ENCODE measurements around the gene ELMOD3. TPM values are rescaled to one million over a fixed set of nuclear protein-coding genes. Genes with fewer than 3 reads are reported as not detected.
"Not testable (repeated sequence)": the region's sequence is repeated elsewhere in the genome, so short reads cannot be mapped to it uniquely, and the experiment has no call there.

The ELMOD3 gene
- total and polyA plus RNA-seq, 10 donors = 14.4 to 38.0 (median 24.2) TPM

DNA sequence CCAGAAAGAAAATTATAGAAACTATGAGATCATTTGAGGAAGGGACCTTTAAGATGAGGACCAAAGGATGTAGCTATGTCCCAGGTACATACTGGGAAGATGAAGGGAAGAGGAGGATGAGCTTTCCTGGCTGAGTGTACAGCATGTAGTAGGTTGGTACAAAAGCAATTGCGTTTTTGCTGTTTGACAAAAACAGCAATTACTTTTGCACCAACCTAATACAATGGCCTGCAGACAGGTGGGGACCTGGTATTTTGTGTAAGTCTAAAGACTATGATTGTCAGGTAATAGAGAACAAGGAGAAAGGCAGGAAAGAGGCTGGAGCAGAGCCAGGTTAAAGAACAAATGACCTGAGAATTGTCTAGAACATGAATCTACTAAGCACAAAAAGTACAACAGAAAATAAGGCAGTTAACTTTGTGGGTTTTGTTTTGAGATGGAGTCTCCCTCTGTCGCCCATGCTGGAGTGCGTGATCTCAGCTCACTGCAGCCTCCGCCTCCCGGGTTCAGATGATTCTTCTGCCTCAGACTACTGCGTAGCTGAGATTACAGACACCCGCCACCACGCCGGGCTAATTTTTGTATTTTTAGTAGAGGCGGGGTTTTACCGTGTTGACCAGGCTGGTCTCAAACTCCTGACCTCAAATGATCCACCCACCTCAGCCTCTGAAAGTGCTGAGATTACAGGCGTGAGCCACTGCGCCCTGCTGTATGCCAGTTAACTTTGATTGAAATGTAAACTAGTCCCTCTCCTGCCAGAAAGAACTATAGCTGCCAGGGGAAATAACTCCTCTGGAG is 23.5 kb upstream of the ELMOD3 start:
- H3K36me3 ChIP-seq = peaks cover 0 to 5% (median 0%) of the 10 kb centered on the region in 6 donors
- intact Hi-C loops (cut with DNase I; ENCODE audit: low total_unique reads) = no loop called here
- H3K9me3 ChIP-seq = no peaks in the 10 kb centered on the region
- WGBS, 5 donors = 66 to 85% (median 75%) methylated on average over 13 of the region's 13 CpGs
- no peak overlapping the region for H3K4me3 ChIP-seq
- no peaks in the 10 kb centered on the region for H3K27me3 ChIP-seq (replicated peaks in 1 of 7)
- no peak overlapping the region for H3K27ac ChIP-seq
- no peak for DNase-seq
- H3K4me1 ChIP-seq = peaks cover 0 to 28% (median 16%) of the 10 kb centered on the region in 6 donors
- TF ChIP-seq POLR2A (IDR thresholded peaks at IDR 0.05) = no peak
- TF ChIP-seq POLR2AphosphoS5 (IDR thresholded peaks at IDR 0.05) = no peak
- TF ChIP-seq, protein P1, sequence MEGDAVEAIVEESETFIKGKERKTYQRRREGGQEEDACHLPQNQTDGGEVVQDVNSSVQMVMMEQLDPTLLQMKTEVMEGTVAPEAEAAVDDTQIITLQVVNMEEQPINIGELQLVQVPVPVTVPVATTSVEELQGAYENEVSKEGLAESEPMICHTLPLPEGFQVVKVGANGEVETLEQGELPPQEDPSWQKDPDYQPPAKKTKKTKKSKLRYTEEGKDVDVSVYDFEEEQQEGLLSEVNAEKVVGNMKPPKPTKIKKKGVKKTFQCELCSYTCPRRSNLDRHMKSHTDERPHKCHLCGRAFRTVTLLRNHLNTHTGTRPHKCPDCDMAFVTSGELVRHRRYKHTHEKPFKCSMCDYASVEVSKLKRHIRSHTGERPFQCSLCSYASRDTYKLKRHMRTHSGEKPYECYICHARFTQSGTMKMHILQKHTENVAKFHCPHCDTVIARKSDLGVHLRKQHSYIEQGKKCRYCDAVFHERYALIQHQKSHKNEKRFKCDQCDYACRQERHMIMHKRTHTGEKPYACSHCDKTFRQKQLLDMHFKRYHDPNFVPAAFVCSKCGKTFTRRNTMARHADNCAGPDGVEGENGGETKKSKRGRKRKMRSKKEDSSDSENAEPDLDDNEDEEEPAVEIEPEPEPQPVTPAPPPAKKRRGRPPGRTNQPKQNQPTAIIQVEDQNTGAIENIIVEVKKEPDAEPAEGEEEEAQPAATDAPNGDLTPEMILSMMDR (IDR thresholded peaks at IDR 0.05 in 8 of 11, conservative IDR thresholded peaks at IDR 0.05 in 3 of 11) = no peak

DNA sequence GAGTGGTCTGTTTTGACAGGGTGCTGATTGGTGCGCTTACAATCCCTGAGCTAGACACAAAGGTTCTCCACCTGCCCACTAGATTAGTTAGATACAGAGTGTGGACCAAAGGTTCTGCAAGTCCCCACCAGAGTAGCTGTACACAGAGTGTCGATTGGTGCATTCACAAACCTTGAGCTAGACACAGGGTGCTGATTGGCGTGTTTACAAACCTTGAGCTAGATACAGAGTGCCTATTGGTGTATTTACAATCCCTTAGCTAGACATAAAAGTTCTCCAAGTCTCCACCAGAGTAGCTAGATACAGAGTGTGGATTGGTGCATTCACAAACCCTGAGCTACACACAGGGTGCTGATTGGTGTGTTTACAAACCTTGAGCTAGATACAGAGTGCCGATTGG is 20.7 kb upstream of the ELMOD3 start:
- DNase-seq; H3K4me3 ChIP-seq; H3K27ac ChIP-seq; H3K4me1 ChIP-seq; H3K36me3 ChIP-seq; intact Hi-C loops (cut with DNase I; ENCODE audit: low total_unique reads); H3K27me3 ChIP-seq (replicated peaks in 1 of 7); H3K9me3 ChIP-seq: not testable (repeated sequence)
- WGBS, 5 donors = 87 to 97% (median 94%) methylated on average over 3 to 4 of the region's 4 CpGs

GRCh38 chr2:85334928-85335327 is 19.6 kb upstream of the ELMOD3 start:
- no peak for DNase-seq
- Histone ChIP-seq H3K9me3 (no peaks in the 10 kb centered on the region), H3K4me1 (no peaks in the 10 kb centered on the region), H3K4me3 (no peak overlapping the region), H3K27ac (no peak overlapping the region), H3K27me3 (replicated peaks in 1 of 7) (peaks cover 0 to 4% (median 0%) of the 10 kb centered on the region in 7 donors), H3K36me3 (no peaks in the 10 kb centered on the region)
- no peak for TF ChIP-seq POLR2A (IDR thresholded peaks at IDR 0.05)
- TF ChIP-seq, protein P1 (IDR thresholded peaks at IDR 0.05 in 8 of 11, conservative IDR thresholded peaks at IDR 0.05 in 3 of 11) = no peak
- TF ChIP-seq POLR2AphosphoS5 (IDR thresholded peaks at IDR 0.05) = no peak
- intact Hi-C loops (cut with DNase I; ENCODE audit: low total_unique reads) = no loop called here
- WGBS, 5 donors = 46 to 72% (median 50%) methylated on average over 2 of the region's 2 CpGs

GRCh38 chr2:85340034-85340892 is 14.3 kb upstream of the ELMOD3 start:
- 71 to 79% (median 76%) methylated on average over 13 of the region's 13 CpGs for WGBS, 5 donors
- Histone ChIP-seq H3K4me1 (no peaks in the 10 kb centered on the region), H3K27ac (no peak overlapping the region), H3K9me3 (no peaks in the 10 kb centered on the region), H3K4me3 (no peak overlapping the region), H3K27me3 (replicated peaks in 1 of 7) (peaks cover 0 to 4% (median 0%) of the 10 kb centered on the region in 7 donors), H3K36me3 (peaks cover 0 to 39% (median 18%) of the 10 kb centered on the region in 6 donors)
- no peak for DNase-seq
- TF ChIP-seq, protein P1 (IDR thresholded peaks at IDR 0.05 in 8 of 11, conservative IDR thresholded peaks at IDR 0.05 in 3 of 11) = no peak
- intact Hi-C loops (cut with DNase I; ENCODE audit: low total_unique reads) = no loop called here
